Inflammatory macrophage treated with lipopolysaccharide for 1 hour (primary cell): ENCODE results near the gene FCHO1.
A peak's percentile ranks its signal among the peaks of the same experiment; 100 is the strongest.
"Not testable (repeated sequence)": the region's sequence is repeated elsewhere in the genome, so short reads cannot be mapped to it uniquely, and the experiment has no call there.

ENCODE experiments used
- DNase-seq, 2 donors: peaks; one replicate each; pipeline ENCODE4 v3.0.0-alpha.2; 2020 to 2022

Gene FCHO1

GRCh38 chr19:17765069-17765618 lies 13.9 kb downstream of the FCHO1 start:
- DNase-seq: peak; percentile 88 to 94

DNA sequence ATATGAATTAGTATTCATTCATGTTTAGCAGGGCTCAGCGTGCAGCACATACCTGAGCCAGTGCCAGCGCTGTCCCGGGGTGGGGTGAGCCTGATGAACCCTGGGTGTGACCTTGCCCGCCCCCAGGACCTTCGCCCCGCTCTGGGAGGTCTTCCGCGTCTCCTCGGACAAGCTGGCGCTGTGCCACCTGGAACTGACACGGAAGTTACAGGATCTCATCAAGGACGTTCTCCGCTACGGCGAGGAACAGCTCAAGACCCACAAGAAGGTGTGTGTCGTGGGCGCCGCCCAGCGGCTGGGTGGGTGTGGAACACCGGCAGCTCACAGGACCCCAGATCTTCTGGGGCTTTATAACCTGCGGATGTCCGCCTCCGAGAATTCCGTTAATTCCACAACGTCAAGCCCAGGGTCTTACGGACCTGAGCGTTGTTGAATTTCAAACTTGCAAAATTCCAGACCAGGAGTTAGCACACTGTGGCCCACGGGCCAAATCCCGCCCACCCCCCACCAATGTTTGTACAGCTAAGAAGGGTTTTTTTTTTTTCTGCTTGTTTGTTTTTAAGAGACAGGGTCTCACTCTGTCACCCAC lies 15.4 kb downstream of the FCHO1 start:
- peak; percentile 67 to 77 for DNase-seq

DNA sequence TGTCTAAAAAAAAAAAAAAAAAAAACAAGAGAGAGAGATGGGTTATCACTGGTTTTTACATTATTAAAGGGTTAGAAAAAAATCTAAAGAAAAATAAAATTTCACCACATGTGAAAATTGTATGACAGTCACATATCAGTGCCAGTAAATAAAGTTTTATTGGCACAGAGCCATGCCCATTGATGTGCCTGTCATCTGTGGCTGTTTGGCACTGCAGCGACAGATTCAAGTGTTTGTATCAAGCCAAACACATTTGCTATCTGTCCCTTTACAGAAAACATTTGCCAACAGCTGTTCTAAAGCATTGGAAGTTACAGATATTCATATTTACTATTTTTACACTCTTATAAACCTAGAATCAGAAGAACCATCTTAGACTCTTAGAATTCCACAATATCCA lies 16.3 kb downstream of the FCHO1 start:
- DNase-seq: no peak

DNA sequence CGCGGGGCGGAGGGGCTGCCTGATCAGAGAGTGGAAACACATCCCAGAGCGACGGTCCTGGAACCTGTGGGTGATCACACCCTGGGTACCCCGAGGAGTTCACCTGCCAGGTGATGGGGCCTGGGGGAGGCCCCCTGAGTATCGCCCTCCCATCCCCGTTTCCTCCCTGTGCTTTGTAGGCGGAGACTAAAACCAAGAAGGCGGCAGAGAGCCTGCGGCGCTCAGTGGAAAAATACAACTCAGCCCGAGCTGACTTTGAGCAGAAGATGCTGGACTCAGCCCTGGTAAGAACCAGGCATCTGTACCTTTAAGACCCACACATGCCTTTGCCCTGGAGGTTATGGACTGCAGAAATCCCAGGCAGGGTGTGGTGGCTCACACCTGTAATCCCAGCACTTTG lies 19.3 kb downstream of the FCHO1 start:
- no peak for DNase-seq

DNA sequence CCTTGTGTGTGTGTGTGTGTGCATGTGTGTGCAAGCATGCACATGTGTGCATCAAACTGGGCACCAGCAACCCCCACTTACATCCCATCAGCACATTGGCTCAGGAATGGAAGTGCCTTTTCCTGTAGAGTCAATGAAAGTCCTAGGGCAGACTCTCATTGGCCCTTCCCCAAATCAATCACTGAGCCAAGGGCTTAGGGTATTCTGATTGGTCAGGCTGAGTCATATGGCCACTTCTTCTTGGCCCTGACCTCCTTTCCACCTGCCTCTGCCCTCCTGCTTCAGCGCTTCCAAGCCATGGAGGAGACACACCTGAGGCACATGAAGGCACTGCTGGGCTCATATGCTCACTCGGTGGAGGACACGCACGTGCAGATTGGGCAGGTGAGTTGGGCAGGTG lies 20.9 kb downstream of the FCHO1 start:
- peak in 1 of 2 donors; percentile 48 for DNase-seq

DNA sequence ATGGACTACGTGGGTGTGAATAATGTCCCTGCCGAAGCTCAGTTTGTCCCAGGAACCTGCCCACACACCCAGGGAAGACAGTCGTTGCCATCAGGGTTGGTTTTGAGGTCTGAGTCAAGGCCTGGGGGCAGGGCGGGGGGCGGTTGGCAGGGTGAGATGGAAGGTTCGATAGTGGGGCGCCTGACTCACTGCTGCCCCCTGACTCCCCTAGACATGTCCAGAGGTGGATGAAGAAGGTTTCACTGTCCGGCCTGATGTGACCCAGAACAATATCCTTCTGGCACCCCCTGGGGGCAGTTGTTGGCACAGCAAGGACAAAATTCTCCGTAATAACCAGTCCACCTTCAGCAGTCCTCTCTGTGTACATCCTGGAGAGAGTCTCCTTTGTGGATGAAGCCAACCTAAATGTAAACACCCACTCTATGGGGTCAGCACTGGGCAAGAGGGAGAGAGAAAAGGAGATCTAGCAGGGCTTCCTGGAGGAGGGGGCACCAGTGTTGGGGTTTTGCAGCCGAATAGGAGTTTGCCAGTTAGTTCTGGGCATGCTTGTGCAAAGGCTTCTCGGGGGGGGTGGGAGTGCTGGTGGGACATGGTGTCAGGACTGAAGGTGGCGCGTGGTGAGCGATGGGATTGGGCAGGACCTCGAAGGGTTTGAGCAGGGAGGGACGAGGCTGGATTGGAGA lies 24.1 kb downstream of the FCHO1 start:
- DNase-seq: peak in 1 of 2 donors; percentile 74

DNA sequence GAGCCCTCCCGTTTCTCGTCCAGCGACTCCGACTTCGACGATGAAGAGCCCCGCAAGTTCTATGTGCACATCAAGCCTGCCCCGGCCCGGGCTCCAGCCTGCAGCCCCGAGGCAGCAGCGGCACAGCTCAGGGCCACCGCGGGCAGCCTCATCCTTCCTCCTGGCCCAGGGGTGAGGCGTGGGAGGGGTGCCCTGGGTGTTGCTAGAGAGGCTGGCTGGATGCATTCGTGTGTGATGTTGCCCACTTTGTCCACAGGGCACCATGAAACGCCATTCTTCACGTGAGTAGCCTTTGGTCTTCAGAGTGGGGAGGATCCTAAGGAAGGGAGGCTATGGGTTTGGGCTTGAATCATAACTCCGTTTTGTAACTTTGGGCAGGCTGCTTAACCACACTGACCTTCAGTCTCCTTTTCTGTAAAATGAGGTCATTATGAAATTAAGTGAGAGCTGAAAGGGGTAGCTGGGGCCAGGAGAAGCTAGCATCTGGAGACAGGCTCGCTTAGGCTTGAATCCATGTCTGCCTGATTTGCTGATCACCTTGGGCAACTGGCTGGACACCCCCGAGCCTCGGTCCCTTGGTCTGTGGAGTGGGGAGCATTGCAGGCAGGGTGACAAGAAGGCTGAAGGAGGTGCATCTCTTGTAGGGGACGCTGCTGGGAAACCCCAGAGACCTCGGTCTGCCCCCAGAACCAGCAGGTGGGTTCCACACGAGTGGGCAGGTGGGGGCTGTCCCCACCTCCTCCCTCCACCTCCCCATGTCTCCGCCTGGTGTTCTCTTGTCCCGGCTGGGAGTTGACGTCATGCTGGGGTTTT lies 24.9 kb downstream of the FCHO1 start:
- DNase-seq: peak; percentile 87 to 97

- not testable (repeated sequence) for DNase-seq
Measured at GRCh38 chr19:17777840-17778239, 26.6 kb downstream of the FCHO1 start.

- DNase-seq: peak; percentile 83 to 94
Measured at GRCh38 chr19:17778251-17778967, 27.1 kb downstream of the FCHO1 start.

DNA sequence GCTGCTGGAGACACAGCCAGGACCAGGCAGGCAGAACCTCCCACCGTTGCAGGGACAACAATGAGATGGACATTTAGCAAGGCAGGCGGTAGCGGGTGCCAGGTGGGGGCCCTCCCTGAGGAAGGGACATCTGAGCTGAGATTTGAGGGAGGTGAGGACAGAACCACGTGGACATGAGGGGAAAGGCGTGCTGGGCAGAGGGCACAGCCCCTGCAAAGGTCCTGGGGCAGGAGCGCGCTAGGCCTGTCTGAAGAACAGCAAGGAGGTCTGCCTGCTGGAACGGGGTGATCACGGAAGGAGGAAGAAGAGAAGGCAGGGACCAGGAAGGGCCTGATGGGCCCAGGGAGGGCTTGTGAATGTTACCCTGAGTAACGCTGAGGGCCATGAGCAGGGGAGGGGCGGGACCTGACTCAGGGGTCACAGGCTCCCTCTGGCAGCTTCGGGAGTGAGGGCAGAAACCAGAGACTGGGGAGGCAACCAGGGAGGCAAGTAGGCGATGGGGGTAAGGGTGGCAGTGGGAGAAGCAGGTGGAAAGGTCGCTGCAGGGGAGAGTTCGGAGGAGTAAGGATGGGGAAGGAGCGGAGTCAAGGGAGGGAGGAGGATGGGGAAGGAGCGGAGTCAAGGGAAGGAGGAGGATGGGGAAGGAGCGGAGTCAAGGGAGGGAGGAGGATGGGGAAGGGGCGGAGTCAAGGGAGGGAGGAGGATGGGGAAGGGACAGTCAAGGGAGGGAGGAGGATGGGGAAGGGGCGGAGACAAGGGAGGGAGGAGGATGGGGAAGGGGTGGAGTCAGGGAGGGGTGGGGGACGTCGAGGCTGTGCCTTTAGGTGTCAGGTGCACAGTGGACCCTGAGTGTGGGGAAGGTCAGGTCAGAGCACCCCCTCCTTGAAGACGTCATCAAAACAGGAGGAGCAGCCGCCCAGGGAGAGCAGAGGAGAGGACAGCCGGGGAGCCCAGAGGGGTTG lies 28.0 kb downstream of the FCHO1 start:
- DNase-seq: peak; percentile 88 to 90

DNA sequence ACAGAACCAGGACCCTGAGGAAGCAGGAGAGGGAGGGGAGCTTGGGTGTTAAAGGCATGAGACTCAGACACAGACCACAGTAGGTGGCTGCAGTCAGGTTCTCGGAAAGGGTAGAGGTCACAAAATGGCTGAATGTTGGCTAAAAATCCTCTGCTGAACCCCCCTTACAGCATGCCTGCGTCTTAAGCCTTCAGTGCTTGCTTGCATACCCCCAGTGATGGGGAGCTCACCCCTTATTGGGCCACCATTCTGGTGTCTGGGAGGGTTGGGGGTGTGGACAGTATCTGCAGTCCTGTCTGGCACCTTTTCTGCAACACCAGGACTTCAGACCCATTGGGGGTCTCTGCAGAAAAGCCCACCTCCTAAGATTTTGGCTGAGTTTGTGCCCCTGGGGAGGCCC lies 29.5 kb downstream of the FCHO1 start:
- no peak for DNase-seq

DNA sequence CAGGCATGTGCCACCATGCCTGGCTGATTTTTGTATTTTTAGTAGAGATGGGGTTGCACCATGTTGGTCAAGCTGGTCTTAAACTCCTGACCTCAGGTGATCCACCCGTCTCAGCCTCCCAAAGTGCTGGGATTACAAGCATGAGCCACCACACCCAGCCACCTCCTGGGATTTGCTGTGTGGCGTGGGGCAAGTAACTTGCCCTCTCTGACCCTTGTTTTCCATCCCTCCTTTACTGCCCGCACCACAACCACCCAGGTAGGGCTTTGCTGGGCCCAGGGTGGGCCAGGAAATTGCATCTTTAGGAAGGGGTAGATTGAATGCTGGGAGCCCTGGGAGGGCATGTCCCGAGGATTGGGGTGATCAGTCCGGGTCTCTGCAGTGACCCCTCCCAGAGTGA lies 32.4 kb downstream of the FCHO1 start:
- not testable (repeated sequence) for DNase-seq

GRCh38 chr19:17784201-17785008 lies 33.1 kb downstream of the FCHO1 start:
- DNase-seq: peak; percentile 44 to 87

GRCh38 chr19:17787274-17787913 lies 36.1 kb downstream of the FCHO1 start:
- DNase-seq: no peak

GRCh38 chr19:17788632-17789031 lies 37.4 kb downstream of the FCHO1 start:
- DNase-seq: no peak

DNA sequence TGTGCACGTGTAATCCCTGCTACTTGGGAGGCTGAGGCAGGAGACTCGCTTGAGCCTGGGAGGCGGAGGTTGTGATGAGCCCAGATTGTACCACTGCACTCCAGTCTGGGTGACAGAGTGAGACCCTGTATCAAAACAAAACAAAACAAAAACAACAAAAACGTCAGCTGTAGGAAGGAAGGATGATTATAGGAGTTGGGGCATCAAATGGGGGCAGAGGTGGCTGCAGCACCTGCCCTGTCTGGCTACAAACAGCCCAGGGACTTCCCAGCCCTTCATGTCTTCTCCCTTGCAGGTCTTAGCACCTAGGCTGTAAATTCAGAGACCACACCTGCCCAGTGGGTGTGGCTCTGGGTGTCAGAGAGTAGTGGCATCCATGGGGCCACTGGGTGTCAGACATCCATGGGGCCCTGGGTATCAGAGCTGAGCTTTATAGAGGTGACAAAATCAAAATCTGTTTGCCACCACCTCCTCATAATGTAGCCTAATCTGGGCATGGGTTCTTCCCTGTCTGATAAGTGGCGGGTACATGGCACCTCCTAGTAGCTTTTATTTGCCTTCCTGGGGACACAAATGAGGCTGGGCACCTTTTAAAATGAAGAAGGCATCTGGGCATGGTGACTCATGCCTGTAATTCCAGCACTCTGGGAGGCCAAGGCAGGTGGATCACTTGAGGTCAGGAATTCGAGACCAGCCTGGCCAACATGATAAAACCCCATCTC lies 38.9 kb downstream of the FCHO1 start:
- DNase-seq: no peak

DNA sequence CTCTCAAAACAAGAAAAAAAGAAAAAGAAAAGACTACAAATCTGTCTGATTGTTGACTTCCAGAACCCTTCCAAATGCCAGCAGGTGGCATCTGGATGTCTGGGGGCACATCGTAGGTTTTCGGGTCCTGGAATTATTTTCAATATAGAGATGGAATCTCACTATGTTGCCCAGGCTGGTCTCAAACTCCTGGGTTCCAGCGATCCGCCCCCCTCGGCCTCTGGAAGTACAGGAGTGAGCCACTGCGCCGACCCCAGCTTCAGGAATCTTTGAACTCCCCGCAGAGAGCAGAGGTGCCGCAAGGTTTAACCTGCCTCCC lies 43.1 kb downstream of the FCHO1 start:
- no peak for DNase-seq

GRCh38 chr19:17794731-17795494 lies 43.6 kb downstream of the FCHO1 start, which contains the start of gene B3GNT3:
Gene B3GNT3 (plus strand): TSS chr19:17795138. CDS start chr19:17807808, 12,670 bp downstream.
- peak in 1 of 2 donors; percentile 23 for DNase-seq

DNA sequence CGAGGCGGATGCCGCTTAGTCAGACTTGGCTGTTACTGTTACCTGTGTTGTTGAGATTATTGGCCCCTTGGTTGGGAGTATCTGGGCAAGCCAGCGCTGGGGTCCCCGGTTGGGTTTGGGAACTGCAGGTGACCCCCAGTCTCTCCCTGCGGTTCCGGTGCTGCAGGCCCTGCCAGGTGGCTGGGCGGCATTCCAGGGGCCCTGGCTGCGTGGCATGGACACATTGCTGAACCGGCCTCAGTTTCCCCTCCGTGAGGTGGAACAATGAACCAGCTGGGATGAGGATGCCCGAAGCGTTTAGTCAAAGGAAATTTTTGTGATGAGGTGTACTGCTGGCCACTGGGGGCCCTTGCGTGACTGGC lies 44.2 kb downstream of the FCHO1 start:
- no peak for DNase-seq
